Measurements from ENCODE around the gene RALGDS. TPM values are rescaled to one million over a fixed set of nuclear protein-coding genes. Genes with fewer than 3 reads are reported as not detected.

RALGDS gene
- total RNA-seq, 1 donor from 2014 or later: 57.9 TPM

GRCh38 chr9:133137451-133138231 lies 16.6 kb upstream of the RALGDS start:
- no peak for DNase-seq (ENCODE audit: low spot score)

GRCh38 chr9:133135146-133135745 lies 14.2 kb upstream of the RALGDS start:
- peak; percentile 86 for DNase-seq (ENCODE audit: low spot score)

- DNase-seq (ENCODE audit: low spot score): no peak
Observed at GRCh38 chr9:133134388-133135145, 13.5 kb upstream of the RALGDS start.

GRCh38 chr9:133133681-133134387 lies 12.8 kb upstream of the RALGDS start:
- DNase-seq (ENCODE audit: low spot score): peak; percentile 92

GRCh38 chr9:133132174-133132573 lies 11.1 kb upstream of the RALGDS start:
- DNase-seq (ENCODE audit: low spot score): no peak

GRCh38 chr9:133131506-133131905 lies 10.5 kb upstream of the RALGDS start:
- no peak for DNase-seq (ENCODE audit: low spot score)

GRCh38 chr9:133130685-133131244 lies 9.7 kb upstream of the RALGDS start:
- no peak for DNase-seq (ENCODE audit: low spot score)

- no peak for DNase-seq (ENCODE audit: low spot score)
Observed at GRCh38 chr9:133129001-133129795, 8.2 kb upstream of the RALGDS start.

- no peak for DNase-seq (ENCODE audit: low spot score)
Observed at GRCh38 chr9:133128152-133128551, 7.1 kb upstream of the RALGDS start.

GRCh38 chr9:133127340-133127981 lies 6.4 kb upstream of the RALGDS start:
- no peak for DNase-seq (ENCODE audit: low spot score)

- no peak for DNase-seq (ENCODE audit: low spot score)
Observed at GRCh38 chr9:133126697-133127339, 5.8 kb upstream of the RALGDS start.

- DNase-seq (ENCODE audit: low spot score): no peak
Observed at GRCh38 chr9:133125941-133126696, 5.1 kb upstream of the RALGDS start.

- DNase-seq (ENCODE audit: low spot score): no peak
Observed at GRCh38 chr9:133124907-133125275, 3.9 kb upstream of the RALGDS start.

- no peak for DNase-seq (ENCODE audit: low spot score)
Observed at GRCh38 chr9:133124123-133124906, 3.3 kb upstream of the RALGDS start.

GRCh38 chr9:133122935-133123611 lies 2.0 kb upstream of the RALGDS start:
- no peak for DNase-seq (ENCODE audit: low spot score)

GRCh38 chr9:133122605-133122934 lies 1.5 kb upstream of the RALGDS start:
- no peak for DNase-seq (ENCODE audit: low spot score)

- no peak for DNase-seq (ENCODE audit: low spot score)
Observed at GRCh38 chr9:133121915-133122550, 993 bp upstream of the RALGDS start.

All from ureter (tissue), 1 donor.